HUES64 (cell line): ENCODE results near the gene ZNF358.
"Not testable (repeated sequence)": the region's sequence is repeated elsewhere in the genome, so short reads cannot be mapped to it uniquely, and the experiment has no call there.

Experiments
- H3K27ac ChIP-seq: 2 replicates; pipeline ENCODE4 v1.7.0; 2013; ENCODE audit warnings: low read depth, low read length, inconsistent platforms
- H3K27me3 ChIP-seq: 2 replicates; pipeline ENCODE4 v1.6.1; 2013; ENCODE audit warnings: mild to moderate bottlenecking, low read length; ENCODE audit not compliant: insufficient read depth
- H3K36me3 ChIP-seq: 2 replicates; pipeline ENCODE4 v1.6.1; 2013; ENCODE audit warnings: mild to moderate bottlenecking, low read length; ENCODE audit not compliant: insufficient read depth
- H3K4me1 ChIP-seq: 2 replicates; pipeline ENCODE4 v1.6.1; 2013; ENCODE audit warnings: mild to moderate bottlenecking, low read length, moderate library complexity; ENCODE audit not compliant: insufficient read depth
- H3K4me3 ChIP-seq: 2 replicates; pipeline ENCODE4 v1.5.1; 2013; ENCODE audit warnings: mild to moderate bottlenecking, low read length, moderate library complexity
- H3K9ac ChIP-seq: 2 replicates; pipeline ENCODE4 v1.6.1; 2013; ENCODE audit warnings: mild to moderate bottlenecking, low read depth, low read length
- H3K9me3 ChIP-seq: 2 replicates; pipeline ENCODE4 v1.6.1; 2013; ENCODE audit warnings: low read depth, low read length; ENCODE audit not compliant: insufficient read depth
- WGBS: fragments of 150-250, 120-280 bp; methylation state at CpG from one replicate; pipeline ENCODE4 v1.1.7; 2013; ENCODE audit warnings: missing lambda C conversion rate; 5-methylcytosine and 5-hydroxymethylcytosine counted together

ZNF358 gene

GRCh38 chr19:7529610-7530490, 13.9 kb downstream of the ZNF358 start:
- Histone ChIP-seq H3K9me3 (no peaks in the 10 kb centered on the region), H3K4me1 (no peaks in the 10 kb centered on the region), H3K9ac (no peak overlapping the region), H3K4me3 (no peak overlapping the region), H3K36me3 (peaks cover 13% of the 10 kb centered on the region; the same call in 1 of the 2 replicates), H3K27me3 (no peaks in the 10 kb centered on the region), H3K27ac (no peak overlapping the region)
- WGBS: 94% methylated on average over 33 of the region's 33 CpGs

DNA sequence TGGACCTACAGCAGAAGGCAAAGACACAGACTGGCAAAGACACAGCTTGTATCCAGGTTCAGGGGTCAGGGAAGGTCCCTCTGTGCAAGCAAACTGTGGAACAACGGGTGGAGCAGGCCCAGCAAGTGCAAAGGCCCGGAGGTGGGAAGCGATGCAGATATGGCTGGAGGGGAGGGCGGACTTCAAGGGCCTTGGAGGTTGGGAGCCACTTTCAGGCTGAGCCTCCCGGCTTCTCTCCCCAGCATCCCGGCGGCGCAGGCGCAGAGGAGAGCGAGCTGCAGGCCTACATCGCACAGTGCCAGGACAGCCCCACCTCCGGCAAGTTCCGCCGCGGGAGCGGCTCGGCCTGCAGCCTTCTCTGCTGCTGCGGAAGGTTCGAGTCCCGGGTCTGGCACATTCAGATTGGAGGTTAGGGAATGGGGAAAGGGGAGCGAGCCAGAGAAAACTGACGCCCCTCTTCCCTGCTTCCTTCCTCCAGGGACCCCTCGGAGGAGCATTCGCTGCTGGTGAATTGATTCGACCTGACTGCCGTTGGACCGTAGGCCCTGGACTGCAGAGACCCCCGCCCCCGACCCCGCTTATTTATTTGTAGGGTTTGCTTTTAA, 17.5 kb downstream of the ZNF358 start:
- peak overlapping the region; percentile 73 for H3K9ac ChIP-seq
- no peaks in the 10 kb centered on the region for H3K9me3 ChIP-seq
- H3K4me3 ChIP-seq: peak overlapping the region; percentile 72
- peak overlapping the region; percentile 61 for H3K27ac ChIP-seq
- H3K4me1 ChIP-seq: no peaks in the 10 kb centered on the region
- no peaks in the 10 kb centered on the region for H3K27me3 ChIP-seq
- H3K36me3 ChIP-seq: peaks cover 18% of the 10 kb centered on the region
- WGBS: 56% methylated on average over 28 of the region's 30 CpGs

GRCh38 chr19:7533925-7534480, 18.1 kb downstream of the ZNF358 start:
- no peaks in the 10 kb centered on the region for H3K4me1 ChIP-seq
- peak overlapping the region; percentile 72 for H3K4me3 ChIP-seq

DNA sequence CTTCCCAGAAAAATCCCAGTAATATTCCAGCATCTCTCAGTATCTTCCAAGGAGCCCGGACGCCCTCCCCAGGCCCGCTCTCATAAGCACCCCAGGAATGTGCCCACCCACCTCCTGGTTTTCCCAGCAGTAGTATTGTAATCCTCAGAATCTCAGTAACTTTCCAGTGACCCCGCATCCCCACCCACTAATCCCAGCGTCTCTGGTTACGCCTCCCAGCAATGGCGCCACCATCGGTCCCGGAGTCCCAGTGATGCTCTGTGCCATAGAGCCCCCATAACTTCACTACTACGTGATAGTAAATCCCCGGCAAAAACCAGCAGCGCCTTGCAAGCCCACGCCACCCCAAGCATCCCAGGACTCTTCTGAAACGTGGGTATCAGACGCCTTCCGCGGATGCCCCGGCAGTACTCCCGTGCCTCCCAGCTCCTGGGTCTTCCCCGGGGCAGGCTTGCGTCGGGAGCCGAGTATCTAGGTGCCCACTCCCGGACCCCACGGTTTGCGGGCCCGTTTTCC, 18.7 kb downstream of the ZNF358 start:
- WGBS: under 1% methylated on average over 27 of the region's 27 CpGs
- Histone ChIP-seq H3K4me3 (peak overlapping the region; percentile 72), H3K36me3 (peaks cover 20% of the 10 kb centered on the region), H3K9me3 (no peaks in the 10 kb centered on the region), H3K4me1 (no peaks in the 10 kb centered on the region), H3K27ac (peak overlapping the region; percentile 78), H3K27me3 (no peaks in the 10 kb centered on the region), H3K9ac (peak overlapping the region; percentile 74)

More at GRCh38 chr19:7533925-7534480, 18.1 kb downstream of the ZNF358 start:
- WGBS: under 1% methylated on average over 41 of the region's 41 CpGs
- no peaks in the 10 kb centered on the region for H3K27me3 ChIP-seq
- no peaks in the 10 kb centered on the region for H3K9me3 ChIP-seq
- peak overlapping the region; percentile 74 for H3K9ac ChIP-seq
- peaks cover 21% of the 10 kb centered on the region for H3K36me3 ChIP-seq
- H3K27ac ChIP-seq: peak overlapping the region; percentile 72

DNA sequence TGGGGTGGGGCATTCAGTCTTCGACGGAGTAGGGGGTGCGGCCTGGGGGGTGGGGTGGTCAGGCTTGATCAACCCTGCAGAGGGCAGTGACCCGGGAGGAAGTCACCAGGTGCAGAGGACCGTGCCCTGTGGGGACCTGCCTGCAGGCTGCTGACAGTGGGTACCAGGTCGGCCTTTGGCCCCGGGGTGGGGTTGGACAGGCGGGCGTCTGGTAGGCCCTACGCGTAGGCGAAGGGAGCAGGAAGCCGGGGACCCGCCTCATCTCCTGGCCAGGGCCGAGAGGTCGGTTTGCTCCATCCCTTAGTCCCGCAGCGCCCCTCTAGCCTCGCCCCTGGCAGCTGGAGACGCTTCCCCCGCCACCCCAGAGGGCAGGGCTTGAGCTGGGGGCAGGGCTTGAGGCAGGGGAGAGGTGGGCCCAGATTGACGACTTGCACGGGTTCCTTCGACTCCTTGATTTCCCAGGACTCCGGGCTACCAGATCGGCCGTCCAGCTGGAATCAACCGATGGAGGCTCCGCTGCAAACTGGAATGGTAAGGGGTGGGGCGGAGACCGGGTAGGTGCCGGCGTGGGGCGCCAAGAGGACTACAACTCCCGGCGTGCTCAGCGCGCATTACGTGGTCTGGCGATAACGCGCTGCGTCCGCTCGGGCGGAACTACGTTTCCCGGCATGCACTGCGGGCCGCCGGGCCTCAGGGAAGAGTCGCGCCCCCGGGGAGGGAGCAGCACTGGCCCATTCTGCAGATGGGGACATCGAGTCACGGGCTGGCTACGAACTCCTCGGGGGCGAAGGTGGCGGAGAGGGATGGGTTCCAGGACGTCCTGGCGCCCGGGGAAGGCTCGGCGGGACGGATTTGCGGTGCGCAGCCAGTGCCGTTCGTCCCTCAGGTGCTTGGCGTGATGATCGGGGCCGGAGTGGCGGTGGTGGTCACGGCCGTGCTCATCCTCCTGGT, 19.4 kb downstream of the ZNF358 start, which contains the start of gene PNPLA6:
Gene PNPLA6 (plus strand): TSS at position 671 of the 951 bp plus-strand sequence. CDS start 72 bp downstream, at position 743.
- no peaks in the 10 kb centered on the region for H3K9me3 ChIP-seq
- H3K9ac ChIP-seq: peak within 1 kb of the TSS; percentile 74
- peaks cover 21% of the 10 kb centered on the region for H3K36me3 ChIP-seq
- peak within 1 kb of the TSS; percentile 72 for H3K4me3 ChIP-seq
- WGBS: under 1% methylated on average over 76 of the region's 76 CpGs
- H3K27ac ChIP-seq: peak within 1 kb of the TSS; percentile 78
- no peaks in the 10 kb centered on the region for H3K4me1 ChIP-seq
- no peaks in the 10 kb centered on the region for H3K27me3 ChIP-seq

GRCh38 chr19:7535998-7536695, 20.2 kb downstream of the ZNF358 start:
- Histone ChIP-seq H3K9ac (peak overlapping the region; percentile 28; the same call in 1 of the 2 replicates), H3K27ac (no peak overlapping the region; the same call in 1 of the 2 replicates), H3K4me3 (peak overlapping the region; percentile 72), H3K4me1 (no peaks in the 10 kb centered on the region), H3K9me3 (no peaks in the 10 kb centered on the region), H3K36me3 (peaks cover 21% of the 10 kb centered on the region), H3K27me3 (no peaks in the 10 kb centered on the region)
- 17% methylated on average over 28 of the region's 30 CpGs for WGBS

DNA sequence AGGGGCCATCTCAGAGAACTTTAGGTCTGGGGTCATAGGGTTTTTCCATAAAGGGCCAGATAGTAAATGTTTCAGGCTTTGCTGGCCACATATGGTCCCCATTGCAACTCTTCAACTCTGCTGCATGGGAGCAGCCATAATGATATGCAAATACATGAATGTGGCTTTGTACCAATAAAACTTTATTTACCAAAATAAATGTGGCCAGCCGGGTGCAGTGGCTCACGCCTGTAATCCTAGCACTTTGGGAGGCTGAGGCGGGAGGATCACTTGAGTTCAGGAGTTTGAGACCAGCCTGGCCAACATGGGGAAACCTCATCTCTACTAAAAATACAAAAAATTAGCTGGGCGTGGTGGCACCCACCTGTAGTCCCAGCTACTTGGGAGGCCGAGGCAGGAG, 23.1 kb downstream of the ZNF358 start:
- H3K4me3 ChIP-seq, H3K27ac ChIP-seq, H3K9ac ChIP-seq, H3K4me1 ChIP-seq, H3K9me3 ChIP-seq, H3K27me3 ChIP-seq: not testable (repeated sequence)
- WGBS: 98% methylated on average over 5 of the region's 5 CpGs
- peaks cover 40% of the 10 kb centered on the region for H3K36me3 ChIP-seq

- no peak overlapping the region for H3K9ac ChIP-seq
- 97% methylated on average over 25 of the region's 28 CpGs for WGBS
- no peak overlapping the region for H3K27ac ChIP-seq
- H3K4me1 ChIP-seq: no peaks in the 10 kb centered on the region
- H3K9me3 ChIP-seq: no peaks in the 10 kb centered on the region
- H3K4me3 ChIP-seq: no peak overlapping the region
- H3K27me3 ChIP-seq: no peaks in the 10 kb centered on the region
- peaks cover 43% of the 10 kb centered on the region for H3K36me3 ChIP-seq
Measured at GRCh38 chr19:7539827-7540425, 24.0 kb downstream of the ZNF358 start.

DNA sequence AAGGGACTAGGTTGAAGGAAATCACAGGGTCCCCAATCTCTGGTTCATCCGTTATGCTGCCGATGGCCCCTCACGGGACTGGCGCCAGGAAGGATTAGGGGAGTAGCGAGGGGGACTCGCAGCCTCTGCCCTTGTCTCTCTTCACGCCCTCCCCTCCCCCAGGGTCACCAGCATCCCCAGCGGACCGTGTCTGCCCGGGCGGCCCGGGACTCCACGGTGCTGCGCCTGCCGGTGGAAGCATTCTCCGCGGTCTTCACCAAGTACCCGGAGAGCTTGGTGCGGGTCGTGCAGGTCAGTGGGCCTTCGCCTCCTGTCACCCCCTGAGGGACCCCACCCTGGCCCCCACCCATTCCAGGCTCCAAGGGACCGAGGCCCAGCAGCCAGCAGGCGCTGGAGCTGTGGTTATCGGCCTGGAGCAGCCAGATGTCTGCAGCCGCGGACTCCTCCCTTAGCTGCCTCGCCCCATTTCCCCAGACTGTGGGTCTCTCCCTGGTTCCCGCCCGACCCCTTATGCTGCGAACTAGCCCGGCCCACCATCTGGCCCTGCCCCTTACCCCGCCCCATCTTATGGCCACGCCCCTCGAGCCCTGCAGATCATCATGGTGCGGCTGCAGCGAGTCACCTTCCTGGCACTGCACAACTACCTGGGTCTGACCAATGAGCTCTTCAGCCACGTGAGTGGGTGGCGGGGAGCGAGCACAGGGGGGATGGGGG, 25.0 kb downstream of the ZNF358 start:
- Histone ChIP-seq H3K36me3 (peaks cover 44% of the 10 kb centered on the region), H3K9me3 (no peaks in the 10 kb centered on the region), H3K4me1 (no peaks in the 10 kb centered on the region), H3K27ac (no peak overlapping the region), H3K9ac (0 out of 2 replicates have a peak overlapping the region, but pooled peaks have one; percentile 26), H3K27me3 (no peaks in the 10 kb centered on the region), H3K4me3 (no peak overlapping the region)
- 86% methylated on average over 39 of the region's 39 CpGs for WGBS
